ENCODE results near the gene FZR1.

FZR1 gene

DNA sequence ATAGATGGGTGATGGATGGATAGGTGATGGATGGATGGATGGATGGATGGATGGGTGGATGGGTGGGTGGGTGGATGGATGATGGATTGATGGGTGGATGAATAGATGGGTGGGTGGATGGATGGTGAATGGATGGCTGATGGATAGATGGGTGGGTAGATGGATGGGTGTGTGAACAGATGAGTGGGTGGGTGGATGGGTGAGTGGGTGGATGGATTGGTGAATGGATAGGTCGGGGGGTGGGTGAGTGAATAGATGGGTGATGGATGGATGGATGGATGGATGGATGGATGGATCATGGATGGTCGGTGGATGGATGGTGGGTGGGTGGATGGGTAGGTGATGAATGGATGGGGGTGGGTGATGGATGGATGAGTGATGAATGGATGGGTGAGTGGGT is 29.3 kb upstream of the FZR1 start:
- no peak overlapping the region for H3K9ac ChIP-seq
- no peak overlapping the region for H3K27ac ChIP-seq
- no peaks in the 10 kb centered on the region for H4K20me1 ChIP-seq (ENCODE audit: insufficient read depth)
- H3K36me3 ChIP-seq (ENCODE audit: insufficient read depth), result no peaks in the 10 kb centered on the region
- H2AFZ ChIP-seq (ENCODE audit: low read depth), result no peak overlapping the region
- no peak overlapping the region for H3K4me2 ChIP-seq
- no peaks in the 10 kb centered on the region for H3K79me2 ChIP-seq (ENCODE audit: insufficient read depth, low read depth)
- H3K4me1 ChIP-seq (ENCODE audit: low read depth, poor library complexity, severe bottlenecking), result peaks cover 6% of the 10 kb centered on the region
- TF ChIP-seq, protein P1, sequence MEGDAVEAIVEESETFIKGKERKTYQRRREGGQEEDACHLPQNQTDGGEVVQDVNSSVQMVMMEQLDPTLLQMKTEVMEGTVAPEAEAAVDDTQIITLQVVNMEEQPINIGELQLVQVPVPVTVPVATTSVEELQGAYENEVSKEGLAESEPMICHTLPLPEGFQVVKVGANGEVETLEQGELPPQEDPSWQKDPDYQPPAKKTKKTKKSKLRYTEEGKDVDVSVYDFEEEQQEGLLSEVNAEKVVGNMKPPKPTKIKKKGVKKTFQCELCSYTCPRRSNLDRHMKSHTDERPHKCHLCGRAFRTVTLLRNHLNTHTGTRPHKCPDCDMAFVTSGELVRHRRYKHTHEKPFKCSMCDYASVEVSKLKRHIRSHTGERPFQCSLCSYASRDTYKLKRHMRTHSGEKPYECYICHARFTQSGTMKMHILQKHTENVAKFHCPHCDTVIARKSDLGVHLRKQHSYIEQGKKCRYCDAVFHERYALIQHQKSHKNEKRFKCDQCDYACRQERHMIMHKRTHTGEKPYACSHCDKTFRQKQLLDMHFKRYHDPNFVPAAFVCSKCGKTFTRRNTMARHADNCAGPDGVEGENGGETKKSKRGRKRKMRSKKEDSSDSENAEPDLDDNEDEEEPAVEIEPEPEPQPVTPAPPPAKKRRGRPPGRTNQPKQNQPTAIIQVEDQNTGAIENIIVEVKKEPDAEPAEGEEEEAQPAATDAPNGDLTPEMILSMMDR (conservative IDR thresholded peaks at IDR 0.05; ENCODE audit: low read depth, low read length), result no peak
- H3K4me3 ChIP-seq (IDR thresholded peaks at IDR 0.05; ENCODE audit: insufficient read depth, low read depth, low read length), result no peak overlapping the region
- peaks cover 43% of the 10 kb centered on the region for H3K27me3 ChIP-seq (ENCODE audit: insufficient read depth, low read depth)

DNA sequence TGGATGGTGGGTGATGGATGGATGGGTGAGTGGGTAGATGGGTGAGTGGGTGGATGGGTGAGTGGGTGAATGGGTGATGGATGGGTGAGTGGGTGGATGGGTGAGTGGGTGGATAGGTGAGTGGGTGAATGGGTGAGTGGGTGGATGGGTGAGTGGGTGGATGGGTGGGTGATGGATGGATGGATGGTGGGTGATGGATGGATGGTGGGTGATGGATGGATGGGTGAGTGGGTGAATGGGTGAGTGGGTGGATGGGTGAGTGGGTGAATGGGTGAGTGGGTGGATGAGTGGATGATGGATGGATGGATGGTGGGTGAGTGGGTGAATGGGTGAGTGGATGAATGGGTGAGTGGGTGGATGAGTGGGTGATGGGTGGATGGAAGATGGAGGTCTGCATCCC is 28.6 kb upstream of the FZR1 start:
- no peaks in the 10 kb centered on the region for H3K79me2 ChIP-seq (ENCODE audit: insufficient read depth, low read depth)
- no peak overlapping the region for H3K9ac ChIP-seq
- no peaks in the 10 kb centered on the region for H3K36me3 ChIP-seq (ENCODE audit: insufficient read depth)
- no peak overlapping the region for H2AFZ ChIP-seq (ENCODE audit: low read depth)
- H3K4me3 ChIP-seq (IDR thresholded peaks at IDR 0.05; ENCODE audit: insufficient read depth, low read depth, low read length), result no peak overlapping the region
- H3K27ac ChIP-seq, result no peak overlapping the region
- H3K4me2 ChIP-seq, result no peak overlapping the region
- peaks cover 6% of the 10 kb centered on the region for H3K4me1 ChIP-seq (ENCODE audit: low read depth, poor library complexity, severe bottlenecking)
- TF ChIP-seq, protein P1 (conservative IDR thresholded peaks at IDR 0.05; ENCODE audit: low read depth, low read length), result no peak
- peaks cover 50% of the 10 kb centered on the region for H3K27me3 ChIP-seq (ENCODE audit: insufficient read depth, low read depth)
- no peaks in the 10 kb centered on the region for H4K20me1 ChIP-seq (ENCODE audit: insufficient read depth)

DNA sequence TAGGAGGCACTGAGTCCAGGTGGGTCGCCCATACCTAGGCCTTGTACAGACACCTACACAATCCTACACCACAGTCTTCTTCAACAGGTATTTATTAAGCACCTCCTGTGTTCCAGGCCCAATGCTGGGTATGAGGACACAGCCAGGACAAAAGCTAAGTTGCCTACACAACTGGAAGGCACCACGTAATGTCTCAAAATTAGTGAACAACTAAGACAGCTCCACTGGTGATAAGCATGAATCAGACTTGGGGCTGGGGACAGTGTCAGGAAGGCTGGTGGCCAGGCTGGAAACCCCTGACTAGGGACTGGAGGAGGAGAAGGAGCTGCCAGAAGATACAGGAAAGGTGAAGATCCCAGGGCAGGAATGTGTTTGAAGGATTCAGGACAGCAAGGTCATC is 28.2 kb upstream of the FZR1 start:
- Histone ChIP-seq H2AFZ (ENCODE audit: low read depth) (no peak overlapping the region), H3K9ac (no peak overlapping the region), H3K79me2 (ENCODE audit: insufficient read depth, low read depth) (no peaks in the 10 kb centered on the region)

GRCh38 chr19:3478409-3479176 is 27.5 kb upstream of the FZR1 start:
- Histone ChIP-seq H3K27me3 (ENCODE audit: insufficient read depth, low read depth) (peaks cover 54% of the 10 kb centered on the region), H3K4me2 (no peak overlapping the region), H2AFZ (ENCODE audit: low read depth) (no peak overlapping the region), H3K4me1 (ENCODE audit: low read depth, poor library complexity, severe bottlenecking) (peaks cover 6% of the 10 kb centered on the region), H3K9ac (no peak overlapping the region), H3K4me3 (IDR thresholded peaks at IDR 0.05; ENCODE audit: insufficient read depth, low read depth, low read length) (no peak overlapping the region), H4K20me1 (ENCODE audit: insufficient read depth) (no peaks in the 10 kb centered on the region), H3K27ac (no peak overlapping the region), H3K36me3 (ENCODE audit: insufficient read depth) (no peaks in the 10 kb centered on the region), H3K79me2 (ENCODE audit: insufficient read depth, low read depth) (no peaks in the 10 kb centered on the region)
- TF ChIP-seq, protein P1 (conservative IDR thresholded peaks at IDR 0.05; ENCODE audit: low read depth, low read length), result no peak

More for the DNA sequence above, 28.2 kb upstream of the FZR1 start:
- no peak overlapping the region for H3K4me2 ChIP-seq
- H3K27ac ChIP-seq, result no peak overlapping the region
- H3K27me3 ChIP-seq (ENCODE audit: insufficient read depth, low read depth), result peaks cover 50% of the 10 kb centered on the region
- H4K20me1 ChIP-seq (ENCODE audit: insufficient read depth), result no peaks in the 10 kb centered on the region
- TF ChIP-seq, protein P1 (conservative IDR thresholded peaks at IDR 0.05; ENCODE audit: low read depth, low read length), result no peak
- H3K4me1 ChIP-seq (ENCODE audit: low read depth, poor library complexity, severe bottlenecking), result peaks cover 6% of the 10 kb centered on the region
- H3K36me3 ChIP-seq (ENCODE audit: insufficient read depth), result no peaks in the 10 kb centered on the region
- H3K4me3 ChIP-seq (IDR thresholded peaks at IDR 0.05; ENCODE audit: insufficient read depth, low read depth, low read length), result no peak overlapping the region

Measured in KMS-11 (cell line).